ENCODE measurements around the gene VMAC. TPM values are rescaled to one million over a fixed set of nuclear protein-coding genes. Genes with fewer than 3 reads are reported as not detected.

The VMAC gene
- total RNA-seq, 1 donor from 2014 or later = 13.3 TPM

DNA sequence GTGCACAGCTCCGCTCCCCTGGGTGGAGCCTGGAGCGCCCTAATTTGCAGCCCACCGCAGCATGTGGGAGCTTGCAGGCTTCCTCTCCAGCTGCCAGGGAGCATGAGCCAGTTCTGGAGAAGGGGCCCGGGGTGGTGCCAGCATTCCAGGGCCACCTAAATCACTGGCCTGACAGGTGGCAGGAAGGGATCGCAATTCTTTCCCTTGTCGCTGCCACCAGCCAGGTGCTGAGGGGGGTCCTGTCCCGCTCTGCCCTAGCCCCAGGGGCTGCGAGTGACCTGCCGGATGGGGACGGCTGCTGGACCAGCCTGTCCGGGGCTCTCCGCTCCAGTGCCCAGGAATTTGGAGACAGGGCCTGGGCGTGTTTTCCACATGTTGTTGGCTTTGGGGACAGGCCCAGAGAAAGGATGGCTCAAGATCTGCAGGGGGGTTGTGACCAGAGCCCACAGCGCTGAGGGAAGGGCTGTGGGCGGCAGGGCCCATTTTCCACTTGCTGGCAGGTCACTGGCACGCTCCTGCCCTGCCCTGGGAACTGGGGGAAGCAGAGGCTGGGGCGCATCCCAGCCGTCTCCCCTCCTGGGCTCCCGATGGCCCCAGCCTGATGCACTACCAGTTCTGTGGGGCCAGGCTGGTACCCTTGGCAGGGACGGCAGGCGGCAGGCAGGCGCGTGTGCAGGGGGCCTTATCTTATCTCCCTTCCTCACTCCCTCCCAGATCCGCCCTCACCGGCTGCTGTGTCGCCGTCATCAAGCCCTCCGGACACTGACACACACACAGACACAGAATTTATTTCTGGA lies 10.6 kb upstream of the VMAC start:
- POLR2A ChIA-PET = interaction anchor here (1.0 kb wide), 1 partner anchor 10 kb away, joined by 3 read pairs; the partner anchor contains the start of gene NDUFA11
- H3K36me3 Mint-ChIP-seq (ENCODE audit: low read depth) = peaks cover 28% of the 10 kb centered on the region
- CTCF ChIA-PET = no interaction called here

DNA sequence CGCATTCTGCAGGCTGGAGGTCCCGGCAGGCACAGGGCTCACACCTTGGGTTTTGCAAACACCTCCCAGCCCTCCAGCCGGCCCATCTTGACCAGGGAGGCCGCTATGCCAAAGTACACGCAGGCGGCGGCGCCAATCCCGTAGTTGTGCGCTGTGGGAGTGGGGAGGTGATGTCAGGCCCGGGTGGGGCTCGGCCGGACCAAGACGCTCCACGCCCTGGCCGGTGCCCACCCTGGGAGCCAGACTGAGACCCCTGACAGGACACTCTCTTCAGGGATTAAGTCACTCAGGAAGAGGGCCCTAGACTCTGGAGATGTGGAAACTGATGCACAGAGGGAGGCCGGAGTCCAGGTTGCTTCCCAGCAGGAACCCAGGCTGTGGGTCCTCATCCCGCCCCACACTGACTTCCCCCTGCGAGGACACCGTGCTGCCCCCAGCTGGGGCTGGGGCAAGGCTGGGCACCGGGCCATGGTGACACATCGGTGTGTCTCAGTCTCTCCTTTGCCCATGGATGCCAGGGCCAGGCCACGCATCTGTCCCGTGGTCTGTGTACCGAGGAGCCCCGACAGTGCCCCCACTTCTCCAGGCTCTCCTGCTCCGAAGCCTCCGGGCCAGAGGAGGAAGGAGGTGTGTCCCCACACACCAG lies 9.8 kb upstream of the VMAC start:
- ATAC-seq (ENCODE audit: low read depth) = no peak

More for the DNA sequence above, 10.6 kb upstream of the VMAC start:
- Mint-ChIP-seq H3K4me3 (no peak overlapping the region), H3K27me3 (peaks cover 6% of the 10 kb centered on the region), H3K4me1 (peaks cover 2% of the 10 kb centered on the region), H3K9me3 (no peaks in the 10 kb centered on the region), H3K27ac (no peak overlapping the region)
- no peak for DNase-seq
- no peak for ATAC-seq (ENCODE audit: low read depth)
- intact Hi-C loops (cut with micrococcal nuclease) = no loop called here
- TF ChIP-seq, protein P1, sequence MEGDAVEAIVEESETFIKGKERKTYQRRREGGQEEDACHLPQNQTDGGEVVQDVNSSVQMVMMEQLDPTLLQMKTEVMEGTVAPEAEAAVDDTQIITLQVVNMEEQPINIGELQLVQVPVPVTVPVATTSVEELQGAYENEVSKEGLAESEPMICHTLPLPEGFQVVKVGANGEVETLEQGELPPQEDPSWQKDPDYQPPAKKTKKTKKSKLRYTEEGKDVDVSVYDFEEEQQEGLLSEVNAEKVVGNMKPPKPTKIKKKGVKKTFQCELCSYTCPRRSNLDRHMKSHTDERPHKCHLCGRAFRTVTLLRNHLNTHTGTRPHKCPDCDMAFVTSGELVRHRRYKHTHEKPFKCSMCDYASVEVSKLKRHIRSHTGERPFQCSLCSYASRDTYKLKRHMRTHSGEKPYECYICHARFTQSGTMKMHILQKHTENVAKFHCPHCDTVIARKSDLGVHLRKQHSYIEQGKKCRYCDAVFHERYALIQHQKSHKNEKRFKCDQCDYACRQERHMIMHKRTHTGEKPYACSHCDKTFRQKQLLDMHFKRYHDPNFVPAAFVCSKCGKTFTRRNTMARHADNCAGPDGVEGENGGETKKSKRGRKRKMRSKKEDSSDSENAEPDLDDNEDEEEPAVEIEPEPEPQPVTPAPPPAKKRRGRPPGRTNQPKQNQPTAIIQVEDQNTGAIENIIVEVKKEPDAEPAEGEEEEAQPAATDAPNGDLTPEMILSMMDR (IDR thresholded peaks at IDR 0.05) = no peak

DNA sequence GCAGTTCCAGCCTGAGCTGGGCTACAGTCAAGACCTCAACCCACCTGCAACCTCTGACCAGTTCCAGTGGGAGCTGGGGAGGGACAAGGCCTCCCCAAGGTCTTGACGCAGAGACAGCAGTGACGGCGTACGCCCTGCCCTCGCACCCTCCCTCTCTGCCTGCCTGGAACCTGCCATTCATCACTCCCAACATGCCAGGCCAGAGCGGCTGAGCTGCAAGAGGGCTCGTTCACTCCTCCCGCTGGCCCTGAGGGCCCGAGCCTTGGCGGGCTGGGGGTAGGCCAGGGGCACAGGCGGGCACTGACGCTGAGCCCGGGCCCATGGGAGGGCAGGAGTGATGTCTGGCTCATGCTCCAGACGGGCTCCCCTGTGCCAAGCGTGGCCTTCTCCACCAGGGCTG lies 9.3 kb upstream of the VMAC start:
- ChIA-PET CTCF (no interaction called here), POLR2A (no interaction called here)
- Mint-ChIP-seq H3K36me3 (ENCODE audit: low read depth) (peaks cover 34% of the 10 kb centered on the region), H3K4me1 (peaks cover 8% of the 10 kb centered on the region), H3K27ac (no peak overlapping the region), H3K27me3 (peaks cover 3% of the 10 kb centered on the region), H3K9me3 (no peaks in the 10 kb centered on the region), H3K4me3 (no peak overlapping the region)
- intact Hi-C loops (cut with micrococcal nuclease) = no loop called here
- ATAC-seq (ENCODE audit: low read depth) (no peak), DNase-seq (no peak)
- TF ChIP-seq, protein P1 (IDR thresholded peaks at IDR 0.05) = no peak

More for the DNA sequence above, 9.8 kb upstream of the VMAC start:
- ChIA-PET POLR2A (no interaction called here), CTCF (no interaction called here)
- no peaks in the 10 kb centered on the region for H3K9me3 Mint-ChIP-seq
- H3K36me3 Mint-ChIP-seq (ENCODE audit: low read depth) = peaks cover 29% of the 10 kb centered on the region
- H3K4me3 Mint-ChIP-seq = no peak overlapping the region
- H3K4me1 Mint-ChIP-seq = peaks cover 2% of the 10 kb centered on the region
- DNase-seq = no peak
- H3K27me3 Mint-ChIP-seq = peaks cover 3% of the 10 kb centered on the region
- H3K27ac Mint-ChIP-seq = no peak overlapping the region
- intact Hi-C loops (cut with micrococcal nuclease) = no loop called here
- TF ChIP-seq, protein P1 (IDR thresholded peaks at IDR 0.05) = no peak

DNA sequence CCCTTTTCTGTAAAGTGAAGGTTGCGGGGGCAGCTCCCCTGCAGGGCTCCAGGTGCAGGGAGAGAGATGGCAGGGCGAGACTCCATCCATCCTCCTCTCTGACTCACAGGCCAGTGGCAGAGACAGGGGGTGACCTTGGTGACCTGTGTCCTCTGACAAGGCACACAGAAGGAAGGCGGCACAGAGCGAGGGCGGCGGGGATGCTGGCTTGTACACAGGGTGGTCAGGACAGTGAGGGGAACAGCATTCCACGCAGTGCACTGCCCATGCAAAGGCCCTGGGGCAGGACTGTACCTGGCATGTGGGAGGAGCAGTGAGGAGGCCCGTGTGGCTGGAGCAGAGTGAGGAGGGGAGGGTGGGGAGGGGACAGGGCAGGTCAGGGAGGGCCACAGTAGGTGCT lies 8.8 kb upstream of the VMAC start:
- ATAC-seq (ENCODE audit: low read depth) = no peak
- H3K4me1 Mint-ChIP-seq = peaks cover 9% of the 10 kb centered on the region
- POLR2A ChIA-PET = no interaction called here
- H3K9me3 Mint-ChIP-seq = no peaks in the 10 kb centered on the region
- CTCF ChIA-PET = no interaction called here
- TF ChIP-seq, protein P1 (IDR thresholded peaks at IDR 0.05) = no peak
- no peaks in the 10 kb centered on the region for H3K27me3 Mint-ChIP-seq
- peaks cover 35% of the 10 kb centered on the region for H3K36me3 Mint-ChIP-seq (ENCODE audit: low read depth)
- H3K4me3 Mint-ChIP-seq = no peak overlapping the region
- no peak overlapping the region for H3K27ac Mint-ChIP-seq
- no peak for DNase-seq
- intact Hi-C loops (cut with micrococcal nuclease) = no loop called here

DNA sequence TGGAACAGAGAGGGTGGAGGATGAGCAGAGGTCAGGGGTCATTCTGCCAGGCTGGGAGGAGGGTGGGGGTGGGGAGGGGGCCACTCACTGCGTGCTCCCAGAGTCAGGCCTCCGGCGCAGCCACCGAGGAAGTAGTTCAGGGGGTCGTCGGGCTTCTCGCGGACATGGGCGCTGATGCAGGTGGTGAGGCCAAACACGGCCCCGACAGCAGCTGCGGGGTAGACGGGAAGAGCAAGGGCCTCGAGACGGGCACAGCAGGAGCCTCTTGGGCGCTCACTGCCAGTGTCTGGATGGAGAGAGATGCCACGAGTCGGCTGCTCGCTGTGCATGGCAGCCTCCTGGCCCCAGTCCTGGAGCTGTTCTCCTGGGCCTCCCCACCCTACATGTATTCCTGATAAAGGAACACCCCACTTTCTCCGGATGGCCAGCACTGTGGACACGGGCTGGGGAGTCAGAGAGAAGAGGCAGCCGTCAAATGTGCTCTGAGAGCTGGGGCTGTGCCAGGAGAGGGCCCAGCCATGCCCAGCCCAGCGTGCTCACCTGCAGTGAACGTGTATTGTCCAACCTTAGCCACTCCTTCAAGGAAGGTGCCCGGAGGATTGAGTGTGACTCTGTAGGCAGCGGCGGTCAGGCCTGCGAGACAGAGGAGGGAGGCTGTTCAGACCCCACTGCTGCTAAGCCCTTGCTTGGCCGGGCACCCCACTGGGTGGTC lies 8.2 kb upstream of the VMAC start:
- DNase-seq = no peak
- no peak for ATAC-seq (ENCODE audit: low read depth)
- no peak overlapping the region for H3K4me3 Mint-ChIP-seq
- no peaks in the 10 kb centered on the region for H3K27me3 Mint-ChIP-seq
- POLR2A ChIA-PET = no interaction called here
- peaks cover 15% of the 10 kb centered on the region for H3K4me1 Mint-ChIP-seq
- TF ChIP-seq, protein P1 (IDR thresholded peaks at IDR 0.05) = no peak
- no peaks in the 10 kb centered on the region for H3K9me3 Mint-ChIP-seq
- H3K27ac Mint-ChIP-seq = no peak overlapping the region
- intact Hi-C loops (cut with micrococcal nuclease) = no loop called here
- CTCF ChIA-PET = no interaction called here
- peaks cover 39% of the 10 kb centered on the region for H3K36me3 Mint-ChIP-seq (ENCODE audit: low read depth)

Data from activated B cell treated with CpG ODN at 0.5 μM for 24 hours (primary cell).